Measurements from ENCODE around the gene MOV10L1. TPM values are rescaled to one million over a fixed set of nuclear protein-coding genes. Genes with fewer than 3 reads are reported as not detected.

Gene MOV10L1
- polyA plus RNA-seq, 3 donors = 0.18 to 0.35 TPM; not detected in 1

DNA sequence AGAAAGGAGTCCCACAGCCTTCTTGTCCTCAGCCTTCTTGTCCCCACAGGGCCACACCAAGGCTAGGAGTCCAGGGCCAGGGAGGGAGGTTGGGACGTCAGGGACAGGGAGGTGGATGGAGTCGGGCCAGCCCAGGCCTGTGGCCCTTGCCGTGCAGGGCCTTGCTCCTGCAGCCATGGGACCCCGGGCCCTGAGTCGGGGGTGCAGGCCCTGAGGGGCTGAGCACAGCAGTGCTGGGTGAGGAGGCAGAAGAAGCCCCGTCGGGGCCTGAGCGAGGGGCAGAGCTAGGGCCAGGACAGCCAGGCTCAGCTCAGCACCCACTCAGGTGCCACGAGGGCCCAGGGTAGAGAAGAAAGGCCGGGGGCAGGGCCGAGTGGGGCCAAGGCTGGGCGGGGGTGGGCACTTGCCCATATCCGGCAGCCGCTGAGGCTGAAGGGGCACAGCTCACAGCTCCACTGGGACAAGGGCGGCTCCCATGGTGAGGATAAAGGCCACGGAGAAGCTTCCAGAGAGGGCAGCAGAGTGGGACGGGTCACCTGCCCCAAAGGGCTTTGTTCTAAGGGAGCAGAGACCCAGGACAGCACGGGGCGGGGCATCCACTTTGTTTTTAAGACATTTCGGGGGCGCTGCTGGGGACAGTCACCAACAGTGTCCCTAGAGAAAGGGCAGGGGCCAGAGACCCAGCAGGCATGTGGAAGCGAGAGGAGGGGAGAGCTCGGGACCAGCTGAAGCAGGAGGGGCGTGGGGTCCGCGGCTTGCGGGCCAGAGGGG lies 8.2 kb upstream of the MOV10L1 start:
- Histone ChIP-seq H2AFZ (ENCODE audit: insufficient read depth, low read depth, low read length, poor library complexity, severe bottlenecking) (no peak overlapping the region), H3K4me2 (replicated peaks; ENCODE audit: extremely low read depth, low read length, poor library complexity, severe bottlenecking) (no peak overlapping the region), H3K4me1 (ENCODE audit: control insufficient read depth in 1 of 2, insufficient read depth in 2 of 2, low read length in 2 of 2) (peaks cover 0 to 16% of the 10 kb centered on the region in 2 donors), H3K36me3 (replicated peaks in 1 of 2; ENCODE audit: control insufficient read depth in 1 of 2, insufficient read depth in 2 of 2, low read length in 2 of 2) (no peaks in the 10 kb centered on the region), H3K79me2 (ENCODE audit: insufficient read depth, low read length) (peaks cover 6% of the 10 kb centered on the region), H3K27ac (ENCODE audit: low read depth in 1 of 2, low read length in 2 of 2) (no peak overlapping the region), H4K20me1 (ENCODE audit: insufficient read depth, low read length) (no peaks in the 10 kb centered on the region), H3K9ac (ENCODE audit: insufficient read depth, low read length, poor library complexity, severe bottlenecking) (no peak overlapping the region), H3K9me3 (replicated peaks in 1 of 2; ENCODE audit: control insufficient read depth in 1 of 2, insufficient read depth in 1 of 2, low read length in 2 of 2) (peaks cover 0 to 3% of the 10 kb centered on the region in 2 donors), H3K4me3 (replicated peaks in 1 of 3; ENCODE audit: low read depth in 2 of 3, low read length in 3 of 3) (no peak overlapping the region), H3K27me3 (ENCODE audit: control insufficient read depth in 2 of 2, insufficient read depth in 2 of 2, low read length in 2 of 2) (no peaks in the 10 kb centered on the region)
- Mint-ChIP-seq H3K36me3 (peaks cover 10 to 13% of the 10 kb centered on the region in 2 donors), H3K4me1 (peaks cover 4% of the 10 kb centered on the region), H3K9me3 (peaks cover 0 to 2% (median 2%) of the 10 kb centered on the region in 7 donors), H3K27me3 (ENCODE audit: low read depth in 3 of 3) (peaks cover 2 to 3% (median 2%) of the 10 kb centered on the region in 3 donors), H3K4me3 (no peak overlapping the region), H3K27ac (peak overlapping the region in 2 of 7 donors; percentile 49 to 50)
- intact Hi-C loops (cut with micrococcal nuclease) = no loop called here
- DNase-seq = no peak
- TF ChIP-seq, protein P1, sequence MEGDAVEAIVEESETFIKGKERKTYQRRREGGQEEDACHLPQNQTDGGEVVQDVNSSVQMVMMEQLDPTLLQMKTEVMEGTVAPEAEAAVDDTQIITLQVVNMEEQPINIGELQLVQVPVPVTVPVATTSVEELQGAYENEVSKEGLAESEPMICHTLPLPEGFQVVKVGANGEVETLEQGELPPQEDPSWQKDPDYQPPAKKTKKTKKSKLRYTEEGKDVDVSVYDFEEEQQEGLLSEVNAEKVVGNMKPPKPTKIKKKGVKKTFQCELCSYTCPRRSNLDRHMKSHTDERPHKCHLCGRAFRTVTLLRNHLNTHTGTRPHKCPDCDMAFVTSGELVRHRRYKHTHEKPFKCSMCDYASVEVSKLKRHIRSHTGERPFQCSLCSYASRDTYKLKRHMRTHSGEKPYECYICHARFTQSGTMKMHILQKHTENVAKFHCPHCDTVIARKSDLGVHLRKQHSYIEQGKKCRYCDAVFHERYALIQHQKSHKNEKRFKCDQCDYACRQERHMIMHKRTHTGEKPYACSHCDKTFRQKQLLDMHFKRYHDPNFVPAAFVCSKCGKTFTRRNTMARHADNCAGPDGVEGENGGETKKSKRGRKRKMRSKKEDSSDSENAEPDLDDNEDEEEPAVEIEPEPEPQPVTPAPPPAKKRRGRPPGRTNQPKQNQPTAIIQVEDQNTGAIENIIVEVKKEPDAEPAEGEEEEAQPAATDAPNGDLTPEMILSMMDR (IDR thresholded peaks at IDR 0.05) = no peak
- WGBS (ENCODE audit: insufficient coverage) = 87% methylated on average over 19 of the region's 27 CpGs

DNA sequence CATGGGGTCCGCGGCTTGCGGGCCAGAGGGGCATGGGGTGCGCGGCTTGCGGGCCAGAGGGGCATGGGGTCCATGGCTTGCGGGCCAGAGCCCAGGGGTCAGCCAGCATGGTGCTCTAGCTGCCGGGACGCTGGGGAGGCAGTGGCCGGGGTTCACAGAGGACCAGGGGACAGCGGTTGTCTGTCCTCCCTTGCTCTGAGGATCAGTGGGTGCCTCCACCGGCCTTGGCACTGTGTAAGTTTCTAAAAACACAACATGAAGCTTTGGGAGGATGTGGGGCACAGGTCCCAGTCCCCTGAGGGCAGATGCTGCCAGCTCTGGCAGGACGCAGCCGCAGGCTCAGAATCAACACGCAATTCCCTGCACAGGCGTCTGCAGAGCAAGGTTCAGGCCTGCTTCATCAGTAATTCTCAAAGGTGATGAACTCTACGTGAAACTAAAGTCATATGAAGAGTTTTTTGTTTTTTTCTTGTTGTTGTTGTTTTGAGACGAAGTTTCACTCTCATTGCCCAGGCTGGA lies 7.5 kb upstream of the MOV10L1 start:
- H3K27ac ChIP-seq (ENCODE audit: low read depth in 1 of 2, low read length in 2 of 2) = no peak overlapping the region
- TF ChIP-seq, protein P1 (IDR thresholded peaks at IDR 0.05) = no peak
- peaks cover 0 to 16% of the 10 kb centered on the region in 2 donors for H3K4me1 ChIP-seq (ENCODE audit: control insufficient read depth in 1 of 2, insufficient read depth in 2 of 2, low read length in 2 of 2)
- DNase-seq = no peak
- no peak overlapping the region for H3K4me3 ChIP-seq (replicated peaks in 1 of 3; ENCODE audit: low read depth in 2 of 3, low read length in 3 of 3)
- 99% methylated on average over 10 of the region's 18 CpGs for WGBS (ENCODE audit: insufficient coverage)
- no peaks in the 10 kb centered on the region for H3K27me3 ChIP-seq (ENCODE audit: control insufficient read depth in 2 of 2, insufficient read depth in 2 of 2, low read length in 2 of 2)
- no peak overlapping the region for H3K4me2 ChIP-seq (replicated peaks; ENCODE audit: extremely low read depth, low read length, poor library complexity, severe bottlenecking)
- no peak overlapping the region for H3K4me3 Mint-ChIP-seq
- H3K4me1 Mint-ChIP-seq = peaks cover 4% of the 10 kb centered on the region
- H2AFZ ChIP-seq (ENCODE audit: insufficient read depth, low read depth, low read length, poor library complexity, severe bottlenecking) = no peak overlapping the region
- peaks cover 6 to 9% of the 10 kb centered on the region in 2 donors for H3K9me3 ChIP-seq (replicated peaks in 1 of 2; ENCODE audit: control insufficient read depth in 1 of 2, insufficient read depth in 1 of 2, low read length in 2 of 2)
- no peak overlapping the region for H3K27ac Mint-ChIP-seq
- peaks cover 14 to 15% of the 10 kb centered on the region in 2 donors for H3K36me3 Mint-ChIP-seq
- H3K9ac ChIP-seq (ENCODE audit: insufficient read depth, low read length, poor library complexity, severe bottlenecking) = no peak overlapping the region
- intact Hi-C loops (cut with micrococcal nuclease) = no loop called here
- H3K27me3 Mint-ChIP-seq (ENCODE audit: low read depth in 3 of 3) = peaks cover 2 to 4% (median 3%) of the 10 kb centered on the region in 3 donors
- H4K20me1 ChIP-seq (ENCODE audit: insufficient read depth, low read length) = no peaks in the 10 kb centered on the region
- peaks cover 0 to 9% (median 8%) of the 10 kb centered on the region in 7 donors for H3K9me3 Mint-ChIP-seq
- peaks cover 6% of the 10 kb centered on the region for H3K79me2 ChIP-seq (ENCODE audit: insufficient read depth, low read length)
- no peaks in the 10 kb centered on the region for H3K36me3 ChIP-seq (replicated peaks in 1 of 2; ENCODE audit: control insufficient read depth in 1 of 2, insufficient read depth in 2 of 2, low read length in 2 of 2)

Data from CD14-positive monocyte (primary cell).